ENCODE results near the gene ZNF121.

ZNF121 gene

GRCh38 chr19:9538183-9539058, 45.9 kb downstream of the ZNF121 start, which contains the start of gene ZNF426:
TSS of gene ZNF426 (minus strand) at chr19:9538645. CDS start at chr19:9536232, 2,413 bp downstream.
- DNase-seq: peak; percentile 98

DNA sequence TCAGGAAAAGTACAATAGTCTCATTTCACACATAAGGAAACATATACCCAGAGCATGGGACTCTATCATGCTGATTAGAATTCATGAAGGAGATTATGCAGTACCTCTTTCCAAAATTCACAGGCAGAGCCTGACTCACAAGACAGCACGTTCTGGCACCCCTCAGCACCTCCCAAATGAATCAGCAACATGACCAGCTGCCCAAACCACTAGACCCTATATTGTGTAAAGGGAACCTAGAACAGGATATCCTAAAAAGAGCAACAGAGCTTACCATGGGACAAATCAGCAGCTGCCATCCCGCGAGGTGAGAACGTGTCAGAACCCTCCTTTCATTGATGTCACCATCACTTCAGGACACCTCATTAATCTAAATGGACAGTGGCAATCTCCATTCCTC, 48.4 kb downstream of the ZNF121 start:
- no peak for DNase-seq

DNA sequence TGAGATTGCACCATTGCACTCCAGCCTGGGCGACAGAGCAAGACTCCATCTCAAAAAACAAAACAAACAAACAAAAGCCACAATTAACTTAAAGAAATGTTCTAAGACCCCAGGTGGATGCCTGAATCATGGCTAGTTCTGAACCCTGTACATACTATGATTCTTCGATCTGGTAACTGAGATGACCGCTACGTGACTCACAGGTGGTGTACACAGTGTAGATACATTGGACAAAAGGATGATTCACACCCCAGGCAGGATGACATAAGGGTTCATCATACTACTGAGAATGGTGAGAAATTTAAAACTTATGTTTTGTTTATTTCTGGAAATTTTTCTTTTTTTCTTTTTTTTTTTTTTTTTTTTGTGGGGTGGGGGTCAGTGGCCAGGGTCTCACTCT, 52.4 kb downstream of the ZNF121 start:
- no peak for DNase-seq

GRCh38 chr19:9528757-9529336, 55.5 kb downstream of the ZNF121 start:
- no peak for DNase-seq

GRCh38 chr19:9523885-9524474, 60.3 kb downstream of the ZNF121 start:
- no peak for DNase-seq

Data from eye (tissue), 1 donor.